A673 (cell line): ENCODE measurements around the gene CDH18. TPM values are rescaled to one million over a fixed set of nuclear protein-coding genes. Genes with fewer than 3 reads are reported as not detected.

Source experiments
- BruUV-seq: library from RNA; stranded (reverse); fragments of 400-500 nt; replicated peaks from 2 replicates; lab custom pipeline; 2021; lab: Mats Ljungman, UMichigan
- CTCF ChIA-PET: fragments of 300-600 bp; sonication (Branson Sonifier 250); formaldehyde crosslinking; loops from one replicate; lab custom pipeline; 2022; ENCODE audit warnings: antibody characterized with exemption; lab: Charles Lee
- POLR2A ChIA-PET: fragments of 300-600 bp; sonication (Branson Sonifier 250); formaldehyde crosslinking; loops from one replicate; lab custom pipeline; 2022; ENCODE audit warnings: antibody characterized with exemption; ENCODE audit not compliant: low non-redundant PET; lab: Charles Lee
- DNase-seq: peaks from one replicate; pipeline ENCODE4 v3.0.0-alpha.2; 2015; ENCODE audit warnings: low spot score
- H3K27ac ChIP-seq: fragments of 200-600 bp; sonication (generic); 2 replicates; pipeline ENCODE4 v1.5.1; 2016; ENCODE audit warnings: mixed run types, low read depth, mild to moderate bottlenecking, mixed read lengths, antibody characterized with exemption, low read length; ENCODE audit not compliant: poor library complexity, severe bottlenecking
- H3K27me3 ChIP-seq: fragments of 200-600 bp; sonication (generic); replicated peaks from 2 replicates; pipeline ENCODE4 v1.6.1; 2017; ENCODE audit warnings: mixed run types, low read depth, mild to moderate bottlenecking, mixed read lengths, antibody characterized with exemption, low read length; ENCODE audit not compliant: insufficient read depth, poor library complexity
- H3K36me3 ChIP-seq: fragments of 200-600 bp; sonication (generic); 2 replicates; pipeline ENCODE4 v1.6.1; 2016; ENCODE audit warnings: mixed run types, mild to moderate bottlenecking, mixed read lengths, antibody characterized with exemption, low read length; ENCODE audit not compliant: insufficient read depth, poor library complexity, severe bottlenecking
- H3K4me1 ChIP-seq: fragments of 200-600 bp; sonication (generic); 2 replicates; pipeline ENCODE4 v1.6.1; 2017; ENCODE audit warnings: mixed run types, mild to moderate bottlenecking, mixed read lengths, antibody characterized with exemption, low read length; ENCODE audit not compliant: insufficient read depth, poor library complexity, severe bottlenecking
- H3K4me3 ChIP-seq: fragments of 200-600 bp; sonication (generic); 2 replicates; pipeline ENCODE4 v1.5.1; 2016; ENCODE audit warnings: low read depth, mixed run types, mild to moderate bottlenecking, mixed read lengths, low read length; ENCODE audit not compliant: poor library complexity, severe bottlenecking
- H3K9me3 ChIP-seq: fragments of 200-600 bp; sonication (generic); 2 replicates; pipeline ENCODE4 v1.6.1; 2016; ENCODE audit warnings: mixed run types, low read depth, mild to moderate bottlenecking, mixed read lengths, antibody characterized with exemption, low read length; ENCODE audit not compliant: poor library complexity, severe bottlenecking
- EZH2 ChIP-seq: fragments of 200-600 bp; sonication (generic); IDR thresholded peaks from 2 replicates; pipeline ENCODE4 v1.6.1; 2017; ENCODE audit warnings: borderline replicate concordance, low read depth, mild to moderate bottlenecking, mixed read lengths, antibody characterized with exemption, low read length; ENCODE audit not compliant: poor library complexity, severe bottlenecking
- intact Hi-C: fragments of 100-400 bp; cut with micrococcal nuclease; formaldehyde crosslinking; loops from one replicate; pipeline ENCODE4 v1.10.0; 2022; ENCODE audit not compliant: unreplicated experiment
- total RNA-seq: library from RNA; stranded (reverse); gene quantifications from 2 replicates; pipeline ENCODE4 v1.2.3, GENCODE V29; 2021
- TF ChIP-seq, protein P1 (sequence below): fragments of 300-800, 200-600 bp; sonication (generic); conservative IDR thresholded peaks from 2 replicates; pipeline ENCODE4 v1.5.1; 2017; ENCODE audit warnings: low read depth, mild to moderate bottlenecking, antibody characterized with exemption, low read length, moderate library complexity, mixed read lengths

Gene CDH18
- total RNA-seq, 1 experiment from 2014 or later, result not detected

DNA sequence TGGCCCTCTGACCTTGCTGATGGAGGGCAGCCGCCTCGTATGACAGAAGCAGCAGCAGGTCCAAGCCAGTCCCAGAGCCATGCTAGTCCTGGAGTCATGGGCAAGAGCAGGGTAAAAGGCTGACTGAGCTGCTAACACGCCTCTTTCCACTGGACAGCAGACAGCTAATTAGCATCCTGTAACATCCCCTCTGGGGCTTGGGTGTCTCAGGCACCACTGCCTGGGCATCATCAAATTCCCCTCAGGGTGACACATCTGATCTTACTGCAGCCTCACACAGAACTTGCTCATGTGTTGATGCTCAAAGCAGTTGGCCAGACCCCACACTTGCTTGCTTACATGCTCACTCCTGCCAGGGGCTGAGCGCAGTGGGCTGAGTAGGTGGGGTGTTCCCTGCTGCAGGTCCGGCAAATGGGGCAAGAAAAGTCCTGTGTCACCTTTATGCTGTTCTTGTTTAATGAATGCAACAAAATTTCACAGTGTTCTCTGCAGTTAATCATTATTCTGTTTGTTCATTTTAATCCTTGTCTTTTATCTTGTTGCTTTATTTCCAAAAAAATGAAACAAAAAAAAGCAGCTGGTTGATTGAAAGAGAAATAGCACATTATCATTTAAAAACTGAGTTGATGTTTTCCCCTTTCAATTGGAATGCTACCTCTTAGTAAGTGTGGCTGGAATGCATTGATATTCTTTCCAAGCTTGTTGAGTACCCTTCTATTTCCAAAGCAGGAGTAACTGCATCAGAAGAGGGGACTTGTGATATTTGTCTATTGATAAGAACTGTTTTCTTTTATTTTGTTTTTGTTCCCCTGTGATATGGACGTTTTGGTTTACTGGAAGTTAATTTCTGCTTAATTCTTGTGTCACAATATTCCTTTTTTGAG is 254.1 kb downstream of the CDH18 start:
- Histone ChIP-seq H3K9me3 (peaks cover 6% of the 10 kb centered on the region), H3K36me3 (no peaks in the 10 kb centered on the region), H3K4me3 (no peak overlapping the region), H3K27ac (no peak overlapping the region), H3K4me1 (no peaks in the 10 kb centered on the region), H3K27me3 (no peaks in the 10 kb centered on the region)
- no peak for DNase-seq
- no peak for TF ChIP-seq EZH2
- TF ChIP-seq, protein P1, sequence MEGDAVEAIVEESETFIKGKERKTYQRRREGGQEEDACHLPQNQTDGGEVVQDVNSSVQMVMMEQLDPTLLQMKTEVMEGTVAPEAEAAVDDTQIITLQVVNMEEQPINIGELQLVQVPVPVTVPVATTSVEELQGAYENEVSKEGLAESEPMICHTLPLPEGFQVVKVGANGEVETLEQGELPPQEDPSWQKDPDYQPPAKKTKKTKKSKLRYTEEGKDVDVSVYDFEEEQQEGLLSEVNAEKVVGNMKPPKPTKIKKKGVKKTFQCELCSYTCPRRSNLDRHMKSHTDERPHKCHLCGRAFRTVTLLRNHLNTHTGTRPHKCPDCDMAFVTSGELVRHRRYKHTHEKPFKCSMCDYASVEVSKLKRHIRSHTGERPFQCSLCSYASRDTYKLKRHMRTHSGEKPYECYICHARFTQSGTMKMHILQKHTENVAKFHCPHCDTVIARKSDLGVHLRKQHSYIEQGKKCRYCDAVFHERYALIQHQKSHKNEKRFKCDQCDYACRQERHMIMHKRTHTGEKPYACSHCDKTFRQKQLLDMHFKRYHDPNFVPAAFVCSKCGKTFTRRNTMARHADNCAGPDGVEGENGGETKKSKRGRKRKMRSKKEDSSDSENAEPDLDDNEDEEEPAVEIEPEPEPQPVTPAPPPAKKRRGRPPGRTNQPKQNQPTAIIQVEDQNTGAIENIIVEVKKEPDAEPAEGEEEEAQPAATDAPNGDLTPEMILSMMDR, result no peak
- intact Hi-C loops, result no loop called here
- CTCF ChIA-PET, result no interaction called here
- BruUV-seq, result no TSS peak
- POLR2A ChIA-PET, result no interaction called here

DNA sequence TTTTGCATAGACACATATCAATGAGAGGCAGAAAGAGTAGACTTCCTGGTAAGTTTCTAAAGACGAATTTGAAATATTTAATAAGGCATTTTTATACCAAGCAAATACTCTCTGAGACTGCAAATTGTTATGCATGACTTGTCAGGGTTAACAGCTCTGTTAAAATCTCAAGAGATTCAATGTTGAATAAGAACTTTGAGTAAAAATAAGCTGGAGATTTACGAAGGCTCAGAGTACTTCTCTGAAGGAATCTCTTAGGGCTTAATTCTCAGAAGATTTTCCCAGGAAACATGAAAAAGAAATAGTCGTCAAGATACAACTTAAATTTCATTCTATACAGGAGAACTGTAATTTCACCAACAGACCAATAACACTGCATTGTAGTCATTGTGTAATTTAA is 259.4 kb downstream of the CDH18 start:
- H3K27ac ChIP-seq, result no peak overlapping the region
- H3K9me3 ChIP-seq, result peaks cover 6% of the 10 kb centered on the region
- H3K4me1 ChIP-seq, result no peaks in the 10 kb centered on the region
- POLR2A ChIA-PET, result no interaction called here
- no peak for DNase-seq
- H3K4me3 ChIP-seq, result no peak overlapping the region
- intact Hi-C loops, result no loop called here
- TF ChIP-seq, protein P1, result no peak
- TF ChIP-seq EZH2, result no peak
- H3K36me3 ChIP-seq, result no peaks in the 10 kb centered on the region
- no TSS peak for BruUV-seq
- no peaks in the 10 kb centered on the region for H3K27me3 ChIP-seq
- CTCF ChIA-PET, result no interaction called here

DNA sequence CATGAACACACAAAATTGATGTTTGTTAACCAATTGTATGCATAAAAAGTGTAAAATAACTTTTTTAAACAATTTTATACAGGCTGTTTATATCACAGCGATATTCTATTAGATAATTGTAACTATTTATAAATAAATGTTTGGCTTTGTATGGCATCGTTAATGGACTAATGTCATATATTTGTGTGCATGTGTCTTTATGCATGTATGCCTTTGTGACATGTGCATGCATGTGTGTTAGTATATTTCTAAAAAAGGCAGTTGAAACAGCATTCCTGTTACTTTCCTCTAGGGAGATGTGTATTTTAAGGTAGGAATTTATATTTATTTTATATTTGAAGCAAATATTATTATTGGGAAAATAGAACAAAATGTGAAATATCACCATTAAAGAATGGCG is 268.9 kb downstream of the CDH18 start:
- TF ChIP-seq, protein P1, result no peak
- no peak for TF ChIP-seq EZH2
- H3K4me1 ChIP-seq, result no peaks in the 10 kb centered on the region
- intact Hi-C loops, result no loop called here
- no peaks in the 10 kb centered on the region for H3K27me3 ChIP-seq
- DNase-seq, result no peak
- H3K27ac ChIP-seq, result no peak overlapping the region
- H3K36me3 ChIP-seq, result no peaks in the 10 kb centered on the region
- CTCF ChIA-PET, result no interaction called here
- BruUV-seq, result no TSS peak
- POLR2A ChIA-PET, result no interaction called here
- no peak overlapping the region for H3K4me3 ChIP-seq
- H3K9me3 ChIP-seq, result no peaks in the 10 kb centered on the region
